A549 treated with CORT108297 at 1 μM for 4 hours (cell line): ENCODE measurements around the gene MPST. TPM values are rescaled to one million over a fixed set of nuclear protein-coding genes. Genes with fewer than 3 reads are reported as not detected.

Experiments
- total RNA-seq: library from RNA; stranded (reverse); fragments of 200-300 nt; extraction: Qiagen RNA extraction; gene quantifications from 5 replicates; pipeline ENCODE4 v1.2.3, GENCODE V29; 2022

MPST gene
- 41.9 to 78.2 TPM (median 76.8 TPM) in 5 replicates for total RNA-seq

DNA sequence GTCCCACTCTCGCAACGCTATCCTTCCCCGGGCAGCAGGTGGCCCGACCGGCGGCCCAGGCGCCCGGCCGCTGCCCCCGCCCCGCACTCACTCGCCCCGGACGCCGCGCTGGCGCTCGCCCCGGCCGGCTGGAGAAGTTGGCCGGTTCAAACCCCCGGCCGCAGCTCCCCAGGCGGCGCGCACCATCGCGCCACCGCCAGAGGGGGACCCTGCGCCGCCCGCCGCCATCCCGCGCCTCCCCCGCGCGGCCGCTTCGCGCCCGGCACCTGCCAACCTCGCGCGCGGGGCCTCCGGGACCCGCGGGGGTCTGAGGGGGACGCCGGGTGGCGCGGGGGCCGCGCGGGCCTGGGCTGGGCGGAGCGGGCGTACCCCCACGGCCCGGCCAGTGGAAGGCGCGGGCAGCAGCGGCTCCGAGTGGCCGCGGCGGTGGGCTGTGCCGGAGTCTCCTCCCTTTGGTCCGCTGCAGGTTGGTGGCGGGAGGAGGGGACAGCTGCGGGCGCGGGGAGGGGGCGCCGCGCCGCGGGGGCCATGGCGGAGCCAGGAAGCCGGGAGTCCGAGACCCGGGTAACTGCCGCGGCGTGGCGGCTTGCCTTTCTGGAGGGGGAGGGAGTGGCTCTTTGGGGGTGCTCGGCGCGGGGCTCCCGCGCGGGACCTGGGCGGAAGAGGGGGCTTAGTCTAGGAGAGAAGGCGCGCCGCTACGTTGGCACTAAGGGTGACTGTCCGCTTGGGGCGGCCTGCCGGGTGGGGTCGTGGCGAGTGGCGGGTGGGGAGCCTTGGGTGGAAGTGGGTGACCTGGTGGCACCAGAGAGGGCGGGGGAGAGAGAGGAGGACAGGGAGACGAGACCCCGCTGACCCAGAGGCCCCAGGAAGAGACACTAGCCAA is at the start of gene MPST, which contains the start of gene TST:
MPST (plus strand) TSS at position 434 of the 883 bp plus-strand sequence; CDS start at position 529, 95 bp downstream.
TST (minus strand) TSS at position 139 of the 883 bp plus-strand sequence. CDS start 715 bp downstream, outside the sequence.

GRCh38 chr22:37051391-37052385 is 32.1 kb downstream of the MPST start, which contains the start of gene KCTD17:
Gene KCTD17, plus strand, starts transcription at chr22:37051742. Its CDS starts 19 bp downstream, at chr22:37051761.

Other genes with a start within 250 kb of the MPST start
- 15.5 to 27.8 TPM (median 23.4 TPM) in 5 replicates for gene IFT27, start 243.6 kb upstream of the MPST start, total RNA-seq
- gene PVALB, start 202.7 kb upstream of the MPST start, total RNA-seq: not detected in 5 replicates
- gene NCF4, start 158.7 kb upstream of the MPST start, total RNA-seq: 0.07 TPM in 1 of 5 replicates, not detected in the others
- not detected in 5 replicates for gene CSF2RB, start 106.1 kb upstream of the MPST start, total RNA-seq
- 40.7 to 61.2 TPM (median 56.3 TPM) in 5 replicates for gene TST, start 295 bp upstream of the MPST start, total RNA-seq
- 20.3 to 27.5 TPM (median 26.7 TPM) in 5 replicates for gene KCTD17, start 32.0 kb downstream of the MPST start, total RNA-seq
- 0.02 TPM in 1 of 5 replicates, not detected in the others for gene TMPRSS6, start 90.0 kb downstream of the MPST start, total RNA-seq
- gene IL2RB, start 130.2 kb downstream of the MPST start, total RNA-seq: 0.04 to 0.20 TPM (median 0.10 TPM) in 4 of 5 replicates, not detected in the other
- gene C1QTNF6, start 168.5 kb downstream of the MPST start, total RNA-seq: 9.5 to 14.8 TPM (median 13.2 TPM) in 5 replicates
- not detected in 5 replicates for gene SSTR3, start 192.7 kb downstream of the MPST start, total RNA-seq
- 0.11 to 0.27 TPM (median 0.22 TPM) in 5 replicates for gene RAC2, start 224.5 kb downstream of the MPST start, total RNA-seq